GM21528 (cell line): Measurements from ENCODE around the gene INHA.

ENCODE experiments used
- ATAC-seq: cut with Tn5 transposase; IDR thresholded peaks from one replicate; pipeline ENCODE4 v1.9.1; 2021; ENCODE audit warnings: mild to moderate bottlenecking, moderate library complexity; ENCODE audit not compliant: unreplicated experiment, low FRiP score

Gene INHA

GRCh38 chr2:219557320-219557719 lies 14.8 kb upstream of the INHA start:
- no peak for ATAC-seq

- no peak for ATAC-seq
These were observed 14.0 kb upstream of the INHA start for GRCh38 chr2:219557791-219558785.

- no peak for ATAC-seq
These were observed 12.8 kb upstream of the INHA start for GRCh38 chr2:219559156-219559915.

GRCh38 chr2:219560037-219560892 lies 11.8 kb upstream of the INHA start:
- ATAC-seq: no peak

- no peak for ATAC-seq
These were observed 11.3 kb upstream of the INHA start for GRCh38 chr2:219560893-219561178.

GRCh38 chr2:219561179-219562048 lies 10.7 kb upstream of the INHA start:
- ATAC-seq: no peak

- no peak for ATAC-seq
These were observed 9.8 kb upstream of the INHA start for GRCh38 chr2:219562049-219563020.

GRCh38 chr2:219563271-219563928 lies 8.7 kb upstream of the INHA start:
- no peak for ATAC-seq

GRCh38 chr2:219565130-219566080 lies 6.7 kb upstream of the INHA start:
- no peak for ATAC-seq

GRCh38 chr2:219566640-219567039 lies 5.5 kb upstream of the INHA start:
- no peak for ATAC-seq

GRCh38 chr2:219567131-219567530 lies 5.0 kb upstream of the INHA start:
- no peak for ATAC-seq

- ATAC-seq: no peak
These were observed 4.2 kb upstream of the INHA start for GRCh38 chr2:219567791-219568361.

GRCh38 chr2:219569041-219569440 lies 3.1 kb upstream of the INHA start:
- ATAC-seq: no peak

- no peak for ATAC-seq
These were observed 2.5 kb upstream of the INHA start for GRCh38 chr2:219569635-219570034.

GRCh38 chr2:219570194-219570923 lies 1.8 kb upstream of the INHA start:
- ATAC-seq: no peak

GRCh38 chr2:219570924-219571310 lies 1.2 kb upstream of the INHA start:
- no peak for ATAC-seq
